Loucy (cell line): ENCODE results near the gene MAPKBP1.
"Not testable (repeated sequence)": the region's sequence is repeated elsewhere in the genome, so short reads cannot be mapped to it uniquely, and the experiment has no call there.

Experiments
- H2AFZ ChIP-seq: fragments of 200-600 bp; sonication (generic); 2 replicates; pipeline ENCODE4 v1.6.0; 2016; ENCODE audit warnings: antibody characterized with exemption, mild to moderate bottlenecking, low read length, moderate library complexity
- H3F3A ChIP-seq: fragments of 200-600 bp; 2 replicates; pipeline ENCODE4 v1.6.0; 2016; ENCODE audit warnings: antibody characterized with exemption, low read depth, mild to moderate bottlenecking
- H3K27me3 ChIP-seq: fragments of 200-600 bp; sonication (generic); 2 replicates; pipeline ENCODE4 v1.6.1; 2014; ENCODE audit warnings: low read length, mild to moderate bottlenecking; ENCODE audit not compliant: insufficient read depth, poor library complexity, severe bottlenecking
- H3K36me3 ChIP-seq: fragments of 200-600 bp; sonication (generic); 2 replicates; pipeline ENCODE4 v1.6.1; 2016; ENCODE audit warnings: low read length; ENCODE audit not compliant: insufficient read depth
- H3K4me1 ChIP-seq: fragments of 200-600 bp; sonication (generic); 2 replicates; pipeline ENCODE4 v1.5.1; 2014; ENCODE audit warnings: low read length, mild to moderate bottlenecking; ENCODE audit not compliant: insufficient read depth, poor library complexity, severe bottlenecking
- H3K4me2 ChIP-seq: fragments of 200-600 bp; sonication (generic); 2 replicates; pipeline ENCODE4 v1.6.0; 2014; ENCODE audit warnings: antibody characterized with exemption, low read length, low read depth, mild to moderate bottlenecking; ENCODE audit not compliant: poor library complexity, severe bottlenecking
- H3K4me3 ChIP-seq: fragments of 200-600 bp; sonication (generic); 2 replicates; pipeline ENCODE4 v1.5.1; 2014; ENCODE audit warnings: low read length, mild to moderate bottlenecking, mixed read lengths; ENCODE audit not compliant: poor library complexity, severe bottlenecking
- H3K79me2 ChIP-seq: fragments of 200-600 bp; sonication (generic); 2 replicates; pipeline ENCODE4 v1.6.1; 2014; ENCODE audit warnings: low read length; ENCODE audit not compliant: insufficient read depth
- H3K9ac ChIP-seq: fragments of 200-600 bp; sonication (generic); 2 replicates; pipeline ENCODE4 v1.6.0; 2014; ENCODE audit warnings: mild to moderate bottlenecking, low read depth, low read length, moderate library complexity; ENCODE audit not compliant: poor library complexity, severe bottlenecking
- H3K9me2 ChIP-seq: fragments of 200-600 bp; sonication (generic); replicated peaks from 2 replicates; pipeline ENCODE4 v1.6.1; 2016; ENCODE audit warnings: low read depth, low read length, mixed read lengths
- H3K9me3 ChIP-seq: fragments of 200-600 bp; sonication (generic); 2 replicates; pipeline ENCODE4 v1.6.1; 2014; ENCODE audit warnings: mild to moderate bottlenecking, antibody characterized with exemption, low read length, low read depth; ENCODE audit not compliant: insufficient read depth
- H4K20me1 ChIP-seq: fragments of 200-600 bp; sonication (generic); 2 replicates; pipeline ENCODE4 v1.6.0; 2014; ENCODE audit warnings: antibody characterized with exemption, low read length, mild to moderate bottlenecking; ENCODE audit not compliant: insufficient read depth, poor library complexity, severe bottlenecking
- EZH2phosphoT487 ChIP-seq: fragments of 200-600 bp; IDR thresholded peaks from 2 replicates; pipeline ENCODE4 v1.6.1; 2018; ENCODE audit warnings: antibody characterized with exemption, mild to moderate bottlenecking, moderate library complexity, borderline replicate concordance
- TF ChIP-seq, protein P1 (sequence below): fragments of 200-600 bp; sonication (generic); conservative IDR thresholded peaks from 2 replicates; pipeline ENCODE4 v1.5.1; 2014; ENCODE audit warnings: mild to moderate bottlenecking, antibody characterized with exemption, low read length

The MAPKBP1 gene

DNA sequence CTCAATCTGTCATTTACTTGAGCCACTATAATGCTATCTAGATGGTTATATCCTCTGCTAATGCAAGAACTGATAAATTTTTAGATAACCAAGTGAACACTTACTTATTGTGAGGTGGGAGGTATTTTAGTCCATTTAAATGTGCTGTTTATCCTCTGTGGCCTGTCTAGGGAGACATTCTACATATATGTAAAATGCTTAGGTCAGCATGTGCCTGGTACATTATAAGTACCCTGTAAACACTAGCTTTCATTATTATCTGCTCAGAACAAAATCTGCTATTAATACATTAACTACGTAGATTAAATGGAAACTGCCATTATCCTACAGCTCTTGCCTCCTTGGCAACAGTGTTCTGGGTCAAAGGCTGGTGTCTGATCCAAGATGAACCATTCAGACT is 41.8 kb upstream of the MAPKBP1 start:
- Histone ChIP-seq H2AFZ (no peak overlapping the region), H3K4me2 (no peak overlapping the region), H4K20me1 (no peaks in the 10 kb centered on the region), H3K79me2 (no peaks in the 10 kb centered on the region), H3K9me2 (no peaks in the 10 kb centered on the region), H3K36me3 (peaks cover 80% of the 10 kb centered on the region), H3K27me3 (no peaks in the 10 kb centered on the region), H3F3A (no peaks in the 10 kb centered on the region), H3K9ac (no peak overlapping the region), H3K4me1 (no peaks in the 10 kb centered on the region), H3K9me3 (no peaks in the 10 kb centered on the region), H3K4me3 (no peak overlapping the region)
- no peak for TF ChIP-seq EZH2phosphoT487
- TF ChIP-seq, protein P1, sequence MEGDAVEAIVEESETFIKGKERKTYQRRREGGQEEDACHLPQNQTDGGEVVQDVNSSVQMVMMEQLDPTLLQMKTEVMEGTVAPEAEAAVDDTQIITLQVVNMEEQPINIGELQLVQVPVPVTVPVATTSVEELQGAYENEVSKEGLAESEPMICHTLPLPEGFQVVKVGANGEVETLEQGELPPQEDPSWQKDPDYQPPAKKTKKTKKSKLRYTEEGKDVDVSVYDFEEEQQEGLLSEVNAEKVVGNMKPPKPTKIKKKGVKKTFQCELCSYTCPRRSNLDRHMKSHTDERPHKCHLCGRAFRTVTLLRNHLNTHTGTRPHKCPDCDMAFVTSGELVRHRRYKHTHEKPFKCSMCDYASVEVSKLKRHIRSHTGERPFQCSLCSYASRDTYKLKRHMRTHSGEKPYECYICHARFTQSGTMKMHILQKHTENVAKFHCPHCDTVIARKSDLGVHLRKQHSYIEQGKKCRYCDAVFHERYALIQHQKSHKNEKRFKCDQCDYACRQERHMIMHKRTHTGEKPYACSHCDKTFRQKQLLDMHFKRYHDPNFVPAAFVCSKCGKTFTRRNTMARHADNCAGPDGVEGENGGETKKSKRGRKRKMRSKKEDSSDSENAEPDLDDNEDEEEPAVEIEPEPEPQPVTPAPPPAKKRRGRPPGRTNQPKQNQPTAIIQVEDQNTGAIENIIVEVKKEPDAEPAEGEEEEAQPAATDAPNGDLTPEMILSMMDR: no peak

DNA sequence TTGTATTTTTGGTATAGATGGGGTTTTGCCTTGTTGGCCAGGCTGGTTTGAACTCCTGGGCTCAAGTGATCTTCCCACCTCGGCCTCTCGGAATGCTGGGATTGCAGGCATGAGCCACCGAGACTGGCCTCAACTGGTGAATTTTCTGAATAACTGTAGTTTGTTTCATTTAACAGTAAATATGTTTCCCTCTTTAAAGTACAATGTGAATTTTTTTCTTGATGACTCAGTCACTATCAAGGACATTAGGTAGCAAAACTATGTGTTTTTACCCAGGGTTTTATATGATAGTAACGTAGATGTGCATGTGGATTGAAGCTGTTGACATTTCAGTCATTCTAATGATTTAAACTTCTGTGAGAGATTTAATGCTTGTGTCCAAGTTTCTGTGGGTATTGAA is 40.2 kb upstream of the MAPKBP1 start:
- Histone ChIP-seq H3K9ac (no peak overlapping the region), H3K9me2 (no peaks in the 10 kb centered on the region), H3K4me1 (no peaks in the 10 kb centered on the region), H3K4me3 (no peak overlapping the region), H3K27me3 (no peaks in the 10 kb centered on the region), H3K36me3 (peaks cover 84% of the 10 kb centered on the region), H3K4me2 (no peak overlapping the region), H3K79me2 (no peaks in the 10 kb centered on the region), H2AFZ (no peak overlapping the region), H4K20me1 (no peaks in the 10 kb centered on the region), H3K9me3 (no peaks in the 10 kb centered on the region), H3F3A (no peaks in the 10 kb centered on the region)
- TF ChIP-seq EZH2phosphoT487: no peak
- TF ChIP-seq, protein P1: no peak

DNA sequence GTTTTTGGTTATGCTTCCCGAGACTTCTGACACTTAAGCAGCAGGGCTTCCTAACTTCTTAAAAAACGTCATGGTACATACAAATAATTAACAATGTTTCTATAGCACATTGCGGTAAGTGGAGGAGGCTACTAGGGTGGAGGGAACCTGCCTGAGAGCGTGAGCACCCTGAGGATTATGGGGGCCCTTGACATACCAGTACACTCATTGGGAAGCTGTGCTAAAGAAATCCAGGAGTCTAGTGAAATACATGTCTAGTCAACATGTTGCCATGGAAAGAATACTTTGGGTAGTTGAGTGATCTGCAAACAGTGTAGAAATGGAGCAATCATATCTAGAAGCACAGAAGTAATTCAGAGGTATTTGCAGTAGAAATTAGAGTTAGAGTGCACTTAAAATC is 39.2 kb upstream of the MAPKBP1 start:
- Histone ChIP-seq H3K4me2 (no peak overlapping the region), H3K79me2 (no peaks in the 10 kb centered on the region), H3F3A (no peaks in the 10 kb centered on the region), H3K4me3 (no peak overlapping the region), H3K4me1 (no peaks in the 10 kb centered on the region), H2AFZ (no peak overlapping the region), H3K9ac (no peak overlapping the region), H3K36me3 (peaks cover 87% of the 10 kb centered on the region; the same call in 1 of the 2 replicates), H3K9me3 (no peaks in the 10 kb centered on the region), H3K9me2 (no peaks in the 10 kb centered on the region), H3K27me3 (no peaks in the 10 kb centered on the region), H4K20me1 (no peaks in the 10 kb centered on the region)
- no peak for TF ChIP-seq EZH2phosphoT487
- TF ChIP-seq, protein P1: no peak

DNA sequence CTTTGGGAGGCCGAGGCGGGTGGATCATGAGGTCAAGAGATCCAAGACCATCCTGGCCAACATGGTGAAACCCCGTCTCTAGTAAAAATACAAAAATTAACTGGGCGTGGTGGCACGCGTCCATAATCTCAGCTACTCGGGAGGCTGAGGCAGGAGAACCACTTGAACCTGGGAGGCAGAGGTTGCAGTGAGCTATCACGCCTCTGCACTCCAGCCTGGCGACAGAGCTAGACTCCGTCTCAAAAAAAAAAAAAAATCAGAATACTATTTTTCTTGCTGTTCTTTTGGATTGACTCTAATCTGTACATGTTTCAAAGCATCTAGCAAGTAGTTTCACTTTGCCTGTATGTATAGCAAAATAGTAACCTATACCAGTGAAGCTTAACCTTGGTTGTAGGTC is 38.8 kb upstream of the MAPKBP1 start:
- H4K20me1 ChIP-seq, H3K4me1 ChIP-seq, H3K79me2 ChIP-seq, H3K9me2 ChIP-seq, H3F3A ChIP-seq, H2AFZ ChIP-seq, H3K9me3 ChIP-seq, H3K27me3 ChIP-seq, H3K4me2 ChIP-seq, H3K4me3 ChIP-seq, H3K9ac ChIP-seq: not testable (repeated sequence)
- H3K36me3 ChIP-seq: peaks cover 85% of the 10 kb centered on the region; the same call in 1 of the 2 replicates
